GM23248 (cell line): ENCODE results near the gene PIEZO2. TPM values are rescaled to one million over a fixed set of nuclear protein-coding genes. Genes with fewer than 3 reads are reported as not detected.

Experiments used
- DNase-seq: peaks from one replicate; pipeline ENCODE4 v3.0.0-alpha.2; 2015
- H2AFZ ChIP-seq: fragments of 200-600 bp; sonication (generic); 2 replicates; pipeline ENCODE4 v1.6.1; 2016; ENCODE audit warnings: antibody characterized with exemption
- H3F3A ChIP-seq: fragments of 200-600 bp; sonication (generic); 2 replicates; pipeline ENCODE4 v1.6.1; 2016; ENCODE audit warnings: mild to moderate bottlenecking, antibody characterized with exemption, mixed run types; ENCODE audit not compliant: insufficient read depth
- H3K27ac ChIP-seq: fragments of 200-600 bp; sonication (generic); 2 replicates; pipeline ENCODE4 v1.5.1; 2016; ENCODE audit warnings: mild to moderate bottlenecking
- H3K27me3 ChIP-seq: fragments of 200-600 bp; sonication (generic); replicated peaks from 2 replicates; pipeline ENCODE4 v1.6.1; 2016; ENCODE audit warnings: mild to moderate bottlenecking; ENCODE audit not compliant: insufficient read depth
- H3K36me3 ChIP-seq: fragments of 200-600 bp; sonication (generic); 2 replicates; pipeline ENCODE4 v1.6.1; 2016; ENCODE audit warnings: low read depth, mild to moderate bottlenecking
- H3K4me1 ChIP-seq: fragments of 200-600 bp; sonication (generic); 2 replicates; pipeline ENCODE4 v1.6.1; 2016; ENCODE audit warnings: mild to moderate bottlenecking; ENCODE audit not compliant: insufficient read depth
- H3K4me2 ChIP-seq: fragments of 200-600 bp; sonication (generic); one replicate; pipeline ENCODE4 v1.6.1; 2016; ENCODE audit warnings: mild to moderate bottlenecking; ENCODE audit not compliant: unreplicated experiment
- H3K4me3 ChIP-seq: fragments of 200-600 bp; sonication (generic); 2 replicates; pipeline ENCODE4 v1.5.1; 2016; ENCODE audit warnings: mild to moderate bottlenecking
- H3K79me2 ChIP-seq: fragments of 200-600 bp; sonication (generic); 2 replicates; pipeline ENCODE4 v1.6.1; 2016; ENCODE audit warnings: mild to moderate bottlenecking; ENCODE audit not compliant: insufficient read depth
- H3K9ac ChIP-seq: fragments of 200-600 bp; sonication (generic); 2 replicates; pipeline ENCODE4 v1.6.1; 2016; ENCODE audit warnings: mild to moderate bottlenecking
- H3K9me2 ChIP-seq: fragments of 200-600 bp; sonication (generic); 2 replicates; pipeline ENCODE4 v1.6.1; 2016; ENCODE audit warnings: mixed run types, mild to moderate bottlenecking, moderate library complexity; ENCODE audit not compliant: insufficient read depth
- H3K9me3 ChIP-seq: fragments of 200-600 bp; sonication (generic); one replicate; pipeline ENCODE4 v1.6.1; 2017; ENCODE audit warnings: low read depth
- H4K20me1 ChIP-seq: fragments of 200-600 bp; sonication (generic); 2 replicates; pipeline ENCODE4 v1.6.0; 2016; ENCODE audit not compliant: insufficient read depth
- EZH2 ChIP-seq: fragments of 200-600 bp; sonication (generic); IDR thresholded peaks from 2 replicates; pipeline ENCODE4 v1.6.1; 2018; ENCODE audit warnings: antibody characterized with exemption, mild to moderate bottlenecking; ENCODE audit not compliant: insufficient read depth, poor library complexity, severe bottlenecking
- EZH2phosphoT487 ChIP-seq: fragments of 200-600 bp; sonication (generic); IDR thresholded peaks from 2 replicates; pipeline ENCODE4 v1.6.1; 2018; ENCODE audit warnings: antibody characterized with exemption, moderate library complexity, mild to moderate bottlenecking, low read depth; ENCODE audit not compliant: insufficient read depth
- WGBS, 2 experiments: methylation state at CpG; one replicate each; pipeline ENCODE4 v1.1.6; 2015 to 2017; ENCODE audit warnings: low lambda C conversion rate in 2 of 2, low coverage in 1 of 2; ENCODE audit errors: missing lambda C conversion rate in 2 of 2; 5-methylcytosine and 5-hydroxymethylcytosine counted together
- in situ Hi-C: fragments of 300-500 bp; cut with MboI; formaldehyde crosslinking; loops from 2 replicates; pipeline ENCODE4 v1.15.0; 2020
- polyA plus RNA-seq: library from polyadenylated mRNA; unstranded; fragments of >200 nt; fragmentation: Nextera tagmentation; extraction: Ambion mirVana; gene quantifications from 2 replicates; pipeline ENCODE4 v1.2.1, GENCODE V29; 2016
- total RNA-seq: library from RNA; depleted of rRNA; stranded (reverse); fragments of >200 nt; shearing (Covaris generic); gene quantifications from 2 replicates; pipeline ENCODE4 v1.2.3, GENCODE V29; 2014

Gene PIEZO2
- total and polyA plus RNA-seq, 2 experiments from 2014 or later, result 0.93 to 1.5 TPM

DNA sequence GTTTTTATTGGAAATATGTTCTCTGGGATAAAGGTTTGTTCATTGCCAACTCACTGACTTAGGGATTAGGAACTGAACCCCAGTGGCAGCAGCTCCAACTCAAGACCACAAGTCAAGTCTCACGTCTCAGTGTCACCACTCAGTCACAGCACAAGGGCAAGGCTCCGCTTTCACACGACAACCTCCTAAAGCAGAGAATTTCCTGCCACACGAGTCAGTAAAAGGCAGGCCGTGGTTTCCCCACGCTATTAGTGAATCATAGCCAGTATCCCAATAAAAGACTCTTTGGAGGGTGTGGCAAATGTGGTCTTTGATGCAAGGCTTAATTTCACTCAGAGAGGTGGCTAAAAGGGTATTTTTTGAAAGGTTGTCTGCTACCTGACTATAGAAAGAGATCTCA lies 57.6 kb downstream of the PIEZO2 start:
- Histone ChIP-seq H3K4me1 (no peaks in the 10 kb centered on the region), H3K9ac (no peak overlapping the region), H3K27me3 (no peaks in the 10 kb centered on the region; the same call in 1 of the 2 replicates), H2AFZ (no peak overlapping the region), H3F3A (no peaks in the 10 kb centered on the region), H3K79me2 (no peaks in the 10 kb centered on the region), H3K4me2 (no peak overlapping the region), H3K9me3 (no peaks in the 10 kb centered on the region), H4K20me1 (no peaks in the 10 kb centered on the region), H3K4me3 (no peak overlapping the region), H3K36me3 (no peaks in the 10 kb centered on the region), H3K9me2 (no peaks in the 10 kb centered on the region), H3K27ac (no peak overlapping the region)
- TF ChIP-seq EZH2phosphoT487, result no peak
- TF ChIP-seq EZH2, result no peak
- in situ Hi-C loops, result no loop called here
- DNase-seq, result no peak
- 75 to 77% methylated on average over 6 of the region's 6 CpGs for WGBS, 2 experiments

DNA sequence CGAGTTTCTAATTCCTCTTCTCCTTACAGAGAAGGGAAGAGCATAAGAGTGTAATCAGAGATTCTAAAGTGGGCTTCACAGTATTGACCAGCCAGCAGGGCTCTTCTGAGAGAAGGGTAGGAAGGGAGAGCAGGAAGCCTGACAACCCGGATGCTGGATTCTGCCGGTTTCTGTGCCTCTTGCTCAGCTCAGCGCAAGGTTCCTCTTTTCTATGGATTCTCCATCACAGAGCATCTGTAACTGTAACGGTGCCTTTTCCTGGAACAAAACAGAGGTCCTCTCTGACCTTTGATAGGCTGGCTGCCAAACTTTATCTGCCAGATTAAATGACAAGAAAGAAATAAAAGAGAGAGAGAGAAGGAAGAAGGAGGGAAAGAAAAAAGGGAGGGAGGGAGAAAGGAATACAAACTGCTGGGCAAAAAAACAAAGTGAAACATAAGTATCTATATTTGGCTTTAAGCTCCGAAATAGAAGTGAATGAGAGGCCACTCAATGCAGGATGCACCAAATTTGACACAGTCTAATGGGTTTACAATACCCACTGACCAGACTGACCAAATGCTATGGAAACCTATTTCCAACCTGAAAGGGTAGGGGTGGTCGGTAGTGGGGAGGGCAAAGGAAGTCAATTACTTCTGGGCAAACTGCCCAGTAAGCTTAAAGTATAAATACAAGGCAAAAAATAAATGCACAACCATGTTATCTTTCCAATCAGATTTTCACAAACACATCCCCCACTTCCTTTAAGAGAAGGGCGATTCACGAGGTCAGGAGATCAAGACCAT lies 59.2 kb downstream of the PIEZO2 start:
- no peak overlapping the region for H3K4me3 ChIP-seq
- H3K79me2 ChIP-seq, result no peaks in the 10 kb centered on the region
- no peak overlapping the region for H2AFZ ChIP-seq
- H3F3A ChIP-seq, result no peaks in the 10 kb centered on the region
- no peak for TF ChIP-seq EZH2
- TF ChIP-seq EZH2phosphoT487, result no peak
- in situ Hi-C loops, result no loop called here
- H3K4me2 ChIP-seq, result no peak overlapping the region
- H3K36me3 ChIP-seq, result no peaks in the 10 kb centered on the region
- no peaks in the 10 kb centered on the region; the same call in 1 of the 2 replicates for H3K27me3 ChIP-seq
- no peaks in the 10 kb centered on the region for H3K4me1 ChIP-seq
- H3K9me2 ChIP-seq, result no peaks in the 10 kb centered on the region
- no peaks in the 10 kb centered on the region for H4K20me1 ChIP-seq
- no peak for DNase-seq
- H3K9ac ChIP-seq, result no peak overlapping the region
- WGBS, 2 experiments, result 73% methylated on average over 9 of the region's 9 CpGs
- no peak overlapping the region for H3K27ac ChIP-seq
- no peaks in the 10 kb centered on the region for H3K9me3 ChIP-seq

DNA sequence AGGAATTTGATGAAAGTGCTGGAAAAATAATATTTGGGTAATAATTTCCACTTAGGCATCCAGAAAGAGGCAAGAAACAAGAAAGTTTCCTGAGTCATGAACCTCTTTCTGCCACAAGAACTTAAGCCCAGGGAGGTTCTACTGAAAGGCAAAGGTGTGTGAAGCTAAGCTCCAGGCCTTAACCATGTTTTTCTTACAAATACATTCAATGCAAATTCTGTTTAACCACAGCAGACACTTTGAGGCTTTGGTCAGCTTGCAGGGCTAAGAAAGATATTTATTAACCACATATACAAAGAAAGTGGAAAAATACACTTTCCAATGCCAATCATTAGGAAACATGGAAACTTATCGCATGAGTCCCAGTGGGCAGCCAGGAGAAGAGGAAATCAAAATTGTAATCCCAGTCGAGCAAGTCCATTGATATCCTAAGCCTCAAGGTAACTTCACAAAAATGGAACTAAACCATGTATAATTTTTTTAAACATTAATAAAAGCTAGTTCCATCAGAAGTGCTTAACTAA lies 68.3 kb downstream of the PIEZO2 start:
- H3F3A ChIP-seq, result no peaks in the 10 kb centered on the region
- H3K9ac ChIP-seq, result no peak overlapping the region
- no peak overlapping the region for H2AFZ ChIP-seq
- DNase-seq, result no peak
- H3K9me2 ChIP-seq, result no peaks in the 10 kb centered on the region
- no peak for TF ChIP-seq EZH2
- TF ChIP-seq EZH2phosphoT487, result no peak
- no peaks in the 10 kb centered on the region for H3K79me2 ChIP-seq
- H3K27me3 ChIP-seq, result peaks cover 4% of the 10 kb centered on the region
- H3K36me3 ChIP-seq, result no peaks in the 10 kb centered on the region
- no peak overlapping the region for H3K4me2 ChIP-seq
- H3K4me1 ChIP-seq, result no peaks in the 10 kb centered on the region
- H3K27ac ChIP-seq, result no peak overlapping the region
- 63 to 66% methylated on average over 2 of the region's 2 CpGs for WGBS, 2 experiments
- no peaks in the 10 kb centered on the region for H3K9me3 ChIP-seq
- in situ Hi-C loops, result no loop called here
- no peaks in the 10 kb centered on the region for H4K20me1 ChIP-seq
- H3K4me3 ChIP-seq, result no peak overlapping the region

DNA sequence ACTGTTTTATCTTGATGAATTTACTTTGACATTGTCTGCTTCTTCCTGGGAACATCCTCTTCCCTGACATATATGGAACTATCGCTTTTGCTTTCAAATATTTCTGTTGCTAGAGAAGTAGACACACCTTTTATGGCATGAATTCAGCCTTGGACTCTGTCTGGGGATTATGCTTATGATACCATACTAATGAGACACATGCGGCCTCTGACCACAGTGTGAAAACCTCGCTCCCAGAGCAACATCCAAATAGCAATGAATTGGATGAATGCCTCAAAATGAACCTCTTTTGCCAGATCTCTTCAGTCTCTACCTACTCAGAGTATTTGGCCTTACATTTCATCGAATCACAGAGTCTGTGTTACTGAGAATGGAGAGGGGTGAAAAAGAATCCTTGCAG lies 70.9 kb downstream of the PIEZO2 start:
- Histone ChIP-seq H2AFZ (no peak overlapping the region), H4K20me1 (no peaks in the 10 kb centered on the region), H3K4me1 (no peaks in the 10 kb centered on the region), H3K9me3 (no peaks in the 10 kb centered on the region), H3K9ac (no peak overlapping the region), H3K27me3 (peaks cover 4% of the 10 kb centered on the region), H3K79me2 (no peaks in the 10 kb centered on the region), H3K4me3 (no peak overlapping the region), H3F3A (no peaks in the 10 kb centered on the region), H3K9me2 (no peaks in the 10 kb centered on the region), H3K27ac (no peak overlapping the region), H3K36me3 (no peaks in the 10 kb centered on the region), H3K4me2 (no peak overlapping the region)
- no peak for DNase-seq
- in situ Hi-C loops, result no loop called here
- no peak for TF ChIP-seq EZH2phosphoT487
- no peak for TF ChIP-seq EZH2
- 49 to 55% methylated on average over 4 of the region's 4 CpGs for WGBS, 2 experiments
